Mesenchymal stem cell (in vitro differentiated cells and primary cell): ENCODE results near the gene URB2.

ENCODE experiments used
- DNase-seq: peaks from one replicate; pipeline ENCODE4 v3.0.0-alpha.2; 2013
- H2AFZ ChIP-seq: one replicate; pipeline ENCODE4 v1.6.1; 2013; ENCODE audit warnings: low read depth, mild to moderate bottlenecking, control low read depth, inconsistent platforms, low read length, moderate library complexity
- H2AK5ac ChIP-seq: 2 replicates; pipeline ENCODE4 v1.6.1; 2013; ENCODE audit warnings: low read length, moderate library complexity, mild to moderate bottlenecking, inconsistent platforms; ENCODE audit not compliant: severe bottlenecking
- H2BK120ac ChIP-seq: one replicate; pipeline ENCODE4 v1.6.1; 2013; ENCODE audit warnings: low read depth, mild to moderate bottlenecking, inconsistent platforms, low read length, moderate library complexity
- H2BK12ac ChIP-seq, 2 experiments: one replicate each; pipeline ENCODE4 v1.6.1; 2013; ENCODE audit warnings: inconsistent platforms in 2 of 2, low read length in 2 of 2, mild to moderate bottlenecking in 2 of 2, moderate library complexity in 2 of 2, control low read depth in 1 of 2
- H2BK15ac ChIP-seq: one replicate; pipeline ENCODE4 v1.6.1; 2013; ENCODE audit warnings: mild to moderate bottlenecking, low read depth, inconsistent platforms; ENCODE audit not compliant: poor library complexity, severe bottlenecking
- H2BK5ac ChIP-seq: 2 replicates; pipeline ENCODE4 v1.6.1; 2013; ENCODE audit warnings: low read depth, mild to moderate bottlenecking, low read length, control low read depth, inconsistent platforms; ENCODE audit not compliant: poor library complexity, severe bottlenecking
- H3K14ac ChIP-seq, 2 experiments: one replicate each; pipeline ENCODE4 v1.6.1; 2013; ENCODE audit warnings: inconsistent platforms in 2 of 2, low read length in 2 of 2, control low read depth in 1 of 2, mild to moderate bottlenecking in 1 of 2, moderate library complexity in 1 of 2
- H3K18ac ChIP-seq, 2 experiments: one replicate each; pipeline ENCODE4 v1.6.1; 2013; ENCODE audit warnings: inconsistent platforms in 2 of 2, low read length in 2 of 2, control low read depth in 1 of 2, low read depth in 1 of 2, mild to moderate bottlenecking in 1 of 2
- H3K23ac ChIP-seq, 2 experiments: one replicate each; pipeline ENCODE4 v1.6.1; 2013; ENCODE audit warnings: inconsistent platforms in 2 of 2, low read length in 2 of 2, mild to moderate bottlenecking in 2 of 2, moderate library complexity in 2 of 2, control low read depth in 1 of 2
- H3K27ac ChIP-seq: 2 replicates; pipeline ENCODE4 v1.5.1; 2013; ENCODE audit warnings: mild to moderate bottlenecking, moderate library complexity, low read length, control low read depth, inconsistent platforms; ENCODE audit not compliant: poor library complexity, severe bottlenecking
- H3K27me3 ChIP-seq, 2 experiments: 2 replicates each; pipeline versions ENCODE4 v1.6.1 to v1.7.0; 2013; ENCODE audit warnings: low read length in 2 of 2, mild to moderate bottlenecking in 2 of 2, moderate library complexity in 2 of 2, control low read depth in 1 of 2, inconsistent platforms in 1 of 2; ENCODE audit not compliant: control insufficient read depth in 1 of 2, insufficient read depth in 1 of 2
- H3K36me3 ChIP-seq, 2 experiments: 2 replicates each; pipeline versions ENCODE4 v1.6.1 to v1.7.0; 2013; ENCODE audit warnings: low read length in 2 of 2, control low read depth in 1 of 2, inconsistent platforms in 1 of 2, low read depth in 1 of 2, mild to moderate bottlenecking in 1 of 2; ENCODE audit not compliant: insufficient read depth in 2 of 2, control insufficient read depth in 1 of 2
- H3K4ac ChIP-seq, 2 experiments: one replicate each; pipeline ENCODE4 v1.6.1; 2013; ENCODE audit warnings: inconsistent platforms in 2 of 2, low read length in 2 of 2, mild to moderate bottlenecking in 2 of 2, moderate library complexity in 2 of 2, control low read depth in 1 of 2, low read depth in 1 of 2
- H3K4me1 ChIP-seq: 2 replicates; pipeline ENCODE4 v1.6.1; 2013; ENCODE audit warnings: low read depth, low read length, control low read depth; ENCODE audit not compliant: control insufficient read depth, insufficient read depth
- H3K4me2 ChIP-seq: 2 replicates; pipeline ENCODE4 v1.6.1; 2013; ENCODE audit warnings: low read length, mild to moderate bottlenecking, inconsistent platforms; ENCODE audit not compliant: poor library complexity, severe bottlenecking
- H3K4me3 ChIP-seq, 2 experiments: 2 replicates each; pipeline versions ENCODE4 v1.5.1 to v1.7.0; 2013; ENCODE audit warnings: low read length in 2 of 2, mild to moderate bottlenecking in 2 of 2, control low read depth in 1 of 2, low read depth in 1 of 2; ENCODE audit not compliant: insufficient read depth in 1 of 2
- H3K79me1 ChIP-seq: replicated peaks from 2 replicates; pipeline ENCODE4 v1.6.1; 2013; ENCODE audit warnings: mild to moderate bottlenecking, control low read depth, low read length, inconsistent platforms; ENCODE audit not compliant: poor library complexity, severe bottlenecking
- H3K9ac ChIP-seq: 2 replicates; pipeline ENCODE4 v1.7.0; 2013; ENCODE audit warnings: mild to moderate bottlenecking, low read length, moderate library complexity
- H3K9me3 ChIP-seq: 2 replicates; pipeline ENCODE4 v1.7.0; 2013; ENCODE audit warnings: mild to moderate bottlenecking, low read length; ENCODE audit not compliant: control insufficient read depth
- H4K8ac ChIP-seq: one replicate; pipeline ENCODE4 v1.6.1; 2013; ENCODE audit warnings: inconsistent platforms, mild to moderate bottlenecking, low read length, moderate library complexity
- H4K91ac ChIP-seq: one replicate; pipeline ENCODE4 v1.6.1; 2013; ENCODE audit warnings: mild to moderate bottlenecking, low read length, inconsistent platforms
- WGBS: methylation state at CpG from one replicate; pipeline ENCODE4 v1.1.7; 2013; ENCODE audit warnings: mixed read lengths; 5-methylcytosine and 5-hydroxymethylcytosine counted together

URB2 gene

GRCh38 chr1:229642970-229643369, 16.9 kb downstream of the URB2 start:
- Histone ChIP-seq H2BK120ac (no peak overlapping the region), H4K8ac (no peak overlapping the region), H3K18ac (no peak overlapping the region), H2BK15ac (no peak overlapping the region), H3K23ac (peak overlapping the region in 1 of 2 experiments; percentile 15), H3K9ac (no peak overlapping the region), H3K4me3 (no peak overlapping the region), H3K4ac (no peak overlapping the region), H2BK12ac (no peak overlapping the region), H3K9me3 (no peaks in the 10 kb centered on the region), H3K36me3 (peaks cover 39 to 63% of the 10 kb centered on the region in 2 experiments), H3K27ac (no peak overlapping the region), H3K14ac (no peak overlapping the region), H3K4me1 (peaks cover 8% of the 10 kb centered on the region), H2AK5ac (no peak overlapping the region), H2BK5ac (no peak overlapping the region), H2AFZ (no peak overlapping the region), H4K91ac (no peak overlapping the region), H3K27me3 (no peaks in the 10 kb centered on the region), H3K79me1 (peaks cover 39% of the 10 kb centered on the region), H3K4me2 (no peak overlapping the region)
- DNase-seq, result no peak
- WGBS, result 98% methylated on average over 4 of the region's 4 CpGs

DNA sequence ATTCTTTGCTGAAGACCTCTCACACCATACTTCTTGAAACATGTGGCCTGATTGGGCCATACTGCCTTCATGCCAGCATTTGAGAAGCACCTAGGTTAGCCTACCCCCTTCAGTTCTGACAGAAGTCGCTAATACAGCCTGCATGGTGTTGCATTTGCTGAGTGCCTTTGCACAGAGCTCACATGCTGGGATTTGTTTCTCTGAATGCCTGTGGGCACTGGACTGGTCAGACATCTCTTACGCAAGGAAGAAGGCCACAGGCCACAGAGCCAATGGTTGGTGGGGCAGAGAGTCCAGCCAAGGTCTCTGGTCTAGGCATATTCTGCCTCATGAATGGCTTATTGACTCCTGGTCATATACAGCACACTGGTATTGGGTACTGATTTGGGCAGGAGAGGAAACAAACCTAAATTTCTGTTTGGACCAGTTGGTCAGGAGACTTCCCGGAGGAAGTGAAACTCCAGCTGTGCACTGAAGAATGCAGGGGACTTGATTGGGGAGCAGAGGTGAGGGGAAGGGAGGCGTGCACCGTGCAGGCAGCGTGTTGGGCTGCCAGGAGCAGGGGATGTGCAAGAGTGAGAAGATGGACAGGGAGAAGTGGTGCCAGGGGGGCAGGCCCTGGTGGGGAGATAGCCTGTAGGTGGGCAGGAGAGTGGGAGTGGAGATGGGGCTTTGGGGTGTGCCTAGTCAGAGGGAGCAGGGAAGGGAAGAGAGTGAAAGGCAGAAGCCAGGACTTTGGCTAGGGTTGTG, 18.1 kb downstream of the URB2 start:
- Histone ChIP-seq H3K79me1 (peaks cover 37% of the 10 kb centered on the region), H2BK120ac (no peak overlapping the region), H3K9ac (no peak overlapping the region), H3K18ac (peak overlapping the region in 1 of 2 experiments; percentile 0), H3K9me3 (no peaks in the 10 kb centered on the region), H4K8ac (no peak overlapping the region), H3K4me3 (no peak overlapping the region), H3K27ac (no peak overlapping the region), H3K4me2 (no peak overlapping the region), H3K4ac (no peak overlapping the region), H2AK5ac (no peak overlapping the region), H3K36me3 (peaks cover 39 to 69% of the 10 kb centered on the region in 2 experiments), H4K91ac (no peak overlapping the region), H2BK15ac (no peak overlapping the region), H2BK5ac (no peak overlapping the region), H2AFZ (no peak overlapping the region), H3K27me3 (no peaks in the 10 kb centered on the region), H2BK12ac (no peak overlapping the region), H3K14ac (no peak overlapping the region), H3K23ac (no peak overlapping the region), H3K4me1 (peaks cover 8% of the 10 kb centered on the region)
- DNase-seq, result peak; percentile 46
- 95% methylated on average over 6 of the region's 6 CpGs for WGBS

GRCh38 chr1:229645324-229645993, 19.4 kb downstream of the URB2 start:
- Histone ChIP-seq H2AFZ (no peak overlapping the region), H2BK120ac (no peak overlapping the region), H3K4me2 (no peak overlapping the region), H3K14ac (peak overlapping the region in 1 of 2 experiments; percentile 63), H3K18ac (no peak overlapping the region), H2BK5ac (no peak overlapping the region), H3K4me3 (no peak overlapping the region), H3K23ac (no peak overlapping the region), H3K79me1 (peaks cover 32% of the 10 kb centered on the region), H3K9me3 (no peaks in the 10 kb centered on the region), H3K36me3 (peaks cover 38 to 68% of the 10 kb centered on the region in 2 experiments), H3K27ac (no peak overlapping the region), H2BK12ac (no peak overlapping the region), H2BK15ac (no peak overlapping the region), H3K4ac (no peak overlapping the region), H4K8ac (no peak overlapping the region), H3K27me3 (no peaks in the 10 kb centered on the region), H3K9ac (no peak overlapping the region), H2AK5ac (no peak overlapping the region), H4K91ac (no peak overlapping the region), H3K4me1 (peaks cover 8% of the 10 kb centered on the region)
- DNase-seq, result peak; percentile 32
- 75% methylated on average over 15 of the region's 15 CpGs for WGBS

- no peak overlapping the region for H2AK5ac ChIP-seq
- peaks cover 35 to 83% of the 10 kb centered on the region in 2 experiments for H3K36me3 ChIP-seq
- peaks cover 6% of the 10 kb centered on the region for H3K4me1 ChIP-seq
- H3K9ac ChIP-seq, result no peak overlapping the region
- H3K18ac ChIP-seq, result no peak overlapping the region
- H2BK120ac ChIP-seq, result no peak overlapping the region
- H3K27me3 ChIP-seq, result no peaks in the 10 kb centered on the region
- WGBS, result 100% methylated on average over 3 of the region's 4 CpGs
- H3K9me3 ChIP-seq, result no peaks in the 10 kb centered on the region
- no peak overlapping the region for H3K27ac ChIP-seq
- H3K79me1 ChIP-seq, result peaks cover 18% of the 10 kb centered on the region
- no peak overlapping the region for H4K8ac ChIP-seq
- H3K4me2 ChIP-seq, result no peak overlapping the region
- H3K23ac ChIP-seq, result no peak overlapping the region
- H2BK15ac ChIP-seq, result no peak overlapping the region
- DNase-seq, result no peak
- no peak overlapping the region for H2BK12ac ChIP-seq
- no peak overlapping the region for H2BK5ac ChIP-seq
- no peak overlapping the region for H3K4me3 ChIP-seq
- no peak overlapping the region for H2AFZ ChIP-seq
- no peak overlapping the region for H4K91ac ChIP-seq
- H3K14ac ChIP-seq, result no peak overlapping the region
- no peak overlapping the region for H3K4ac ChIP-seq
Measured at GRCh38 chr1:229648406-229648805, 22.4 kb downstream of the URB2 start.
